Prostate gland (tissue), 2 donors: ENCODE results near the gene PLA2G4A. TPM values are rescaled to one million over a fixed set of nuclear protein-coding genes. Genes with fewer than 3 reads are reported as not detected.

Source experiments
- DNase-seq: peaks from one replicate; pipeline ENCODE4 v3.0.0-alpha.2; 2019; ENCODE audit warnings: low spot score
- H3K27ac ChIP-seq, 2 donors: fragments of 200-600 bp; sonication (generic); 2 replicates each; pipeline ENCODE4 v1.5.1; 2017 to 2019
- H3K27me3 ChIP-seq: fragments of 200-600 bp; sonication (generic); replicated peaks from 2 replicates; pipeline ENCODE4 v1.5.1; 2019; ENCODE audit not compliant: insufficient read depth
- H3K36me3 ChIP-seq, 2 donors: fragments of 200-600 bp; sonication (generic); 1 replicate in 1 of 2; 2 replicates in 1 of 2; pipeline versions ENCODE4 v1.5.1 to v1.8.1; 2017 to 2019
- H3K4me1 ChIP-seq: fragments of 200-600 bp; sonication (generic); replicated peaks from 2 replicates; pipeline ENCODE4 v1.5.1; 2019
- H3K4me3 ChIP-seq, 2 donors: fragments of 200-600 bp; sonication (generic); 2 replicates each; pipeline ENCODE4 v1.5.1; 2017 to 2019
- H3K9me3 ChIP-seq: fragments of 200-600 bp; sonication (generic); 2 replicates; pipeline ENCODE4 v1.5.1; 2017
- POLR2A ChIP-seq: fragments of 450-650 bp; IDR thresholded peaks from one replicate; pipeline ENCODE4 v1.6.1; 2016; ENCODE audit warnings: antibody characterized with exemption, mild to moderate bottlenecking
- POLR2AphosphoS5 ChIP-seq: sonication (generic); formaldehyde crosslinking; IDR thresholded peaks from one replicate; pipeline ENCODE4 v1.6.1; 2017; ENCODE audit warnings: antibody characterized with exemption
- WGBS: methylation state at CpG from one replicate; pipeline ENCODE4 v1.1.5; 2018; 5-methylcytosine and 5-hydroxymethylcytosine counted together
- intact Hi-C: fragments of 100-400 bp; cut with DNase I; formaldehyde crosslinking; loops from one replicate; pipeline ENCODE4 v1.14.2; 2022
- total RNA-seq, 2 donors: library from RNA; depleted of rRNA; stranded (reverse); fragments of >200 nt; gene quantifications; one replicate each; pipeline ENCODE4 v1.1.0, GENCODE V29; 2016
- TF ChIP-seq, protein P1 (sequence below), 4 experiments: fragments of 200-600 bp in 2 of 4; fragments of 450-650 bp in 2 of 4; sonication (generic) in 2 of 4; IDR thresholded peaks; 1 replicate in 3 of 4; 2 replicates in 1 of 4; pipeline ENCODE4 v1.5.1; 2016 to 2019; ENCODE audit warnings: antibody characterized with exemption in 4 of 4, mild to moderate bottlenecking in 2 of 4, moderate library complexity in 2 of 4

The PLA2G4A gene
- total RNA-seq, 2 donors from 2014 or later = 6.1 to 8.8 TPM

DNA sequence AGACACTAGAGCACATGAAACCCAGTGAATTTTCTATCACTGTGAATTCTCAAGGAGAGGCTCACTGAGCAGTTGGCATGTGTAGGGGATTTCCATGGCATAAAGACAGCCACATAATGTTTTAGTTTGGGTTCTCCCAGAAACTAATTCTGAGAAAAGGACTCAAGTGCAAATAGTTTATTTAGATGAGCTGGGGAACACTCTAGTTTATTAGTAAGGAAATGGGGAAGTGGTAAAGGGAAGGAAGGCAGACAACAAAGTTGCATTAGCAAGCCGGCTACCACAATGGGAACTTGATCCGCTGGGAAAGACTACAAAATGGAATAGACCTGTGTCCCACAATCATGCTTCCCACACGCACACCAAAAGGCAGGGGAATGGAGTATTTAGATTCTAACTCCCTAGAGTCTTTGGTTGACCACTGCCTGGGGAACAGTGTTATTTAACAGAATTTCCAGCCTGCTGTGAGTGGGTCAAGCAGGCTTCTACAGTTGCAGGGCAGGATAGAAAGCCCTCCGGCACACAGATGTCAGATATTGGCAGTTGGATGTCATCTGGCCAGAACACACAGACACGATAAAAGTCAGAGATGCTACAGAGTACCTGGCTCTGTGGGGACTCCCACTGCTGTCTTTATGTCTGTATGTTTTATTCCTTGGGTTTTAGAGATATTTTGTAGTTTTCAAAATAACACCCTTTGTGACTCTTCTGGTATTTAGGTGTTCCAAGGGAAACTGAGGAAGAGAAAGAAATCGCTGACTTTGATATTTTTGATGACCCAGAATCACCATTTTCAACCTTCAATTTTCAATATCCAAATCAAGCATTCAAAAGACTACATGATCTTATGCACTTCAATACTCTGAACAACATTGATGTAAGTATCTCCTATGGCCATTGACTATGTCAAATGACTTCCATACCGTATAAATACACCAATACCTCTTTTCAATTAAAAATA, 150.1 kb downstream of the PLA2G4A start:
- H3K4me1 ChIP-seq = no peaks in the 10 kb centered on the region
- H3K36me3 ChIP-seq = no peaks in the 10 kb centered on the region
- DNase-seq = no peak
- TF ChIP-seq, protein P1, sequence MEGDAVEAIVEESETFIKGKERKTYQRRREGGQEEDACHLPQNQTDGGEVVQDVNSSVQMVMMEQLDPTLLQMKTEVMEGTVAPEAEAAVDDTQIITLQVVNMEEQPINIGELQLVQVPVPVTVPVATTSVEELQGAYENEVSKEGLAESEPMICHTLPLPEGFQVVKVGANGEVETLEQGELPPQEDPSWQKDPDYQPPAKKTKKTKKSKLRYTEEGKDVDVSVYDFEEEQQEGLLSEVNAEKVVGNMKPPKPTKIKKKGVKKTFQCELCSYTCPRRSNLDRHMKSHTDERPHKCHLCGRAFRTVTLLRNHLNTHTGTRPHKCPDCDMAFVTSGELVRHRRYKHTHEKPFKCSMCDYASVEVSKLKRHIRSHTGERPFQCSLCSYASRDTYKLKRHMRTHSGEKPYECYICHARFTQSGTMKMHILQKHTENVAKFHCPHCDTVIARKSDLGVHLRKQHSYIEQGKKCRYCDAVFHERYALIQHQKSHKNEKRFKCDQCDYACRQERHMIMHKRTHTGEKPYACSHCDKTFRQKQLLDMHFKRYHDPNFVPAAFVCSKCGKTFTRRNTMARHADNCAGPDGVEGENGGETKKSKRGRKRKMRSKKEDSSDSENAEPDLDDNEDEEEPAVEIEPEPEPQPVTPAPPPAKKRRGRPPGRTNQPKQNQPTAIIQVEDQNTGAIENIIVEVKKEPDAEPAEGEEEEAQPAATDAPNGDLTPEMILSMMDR (IDR thresholded peaks at IDR 0.05) = no peak
- TF ChIP-seq POLR2A (no peak), POLR2AphosphoS5 (no peak)
- no peak overlapping the region for H3K27ac ChIP-seq
- intact Hi-C loops = no loop called here
- 80% methylated on average over 7 of the region's 7 CpGs for WGBS
- no peaks in the 10 kb centered on the region for H3K27me3 ChIP-seq
- no peaks in the 10 kb centered on the region for H3K9me3 ChIP-seq
- H3K4me3 ChIP-seq = no peak overlapping the region

DNA sequence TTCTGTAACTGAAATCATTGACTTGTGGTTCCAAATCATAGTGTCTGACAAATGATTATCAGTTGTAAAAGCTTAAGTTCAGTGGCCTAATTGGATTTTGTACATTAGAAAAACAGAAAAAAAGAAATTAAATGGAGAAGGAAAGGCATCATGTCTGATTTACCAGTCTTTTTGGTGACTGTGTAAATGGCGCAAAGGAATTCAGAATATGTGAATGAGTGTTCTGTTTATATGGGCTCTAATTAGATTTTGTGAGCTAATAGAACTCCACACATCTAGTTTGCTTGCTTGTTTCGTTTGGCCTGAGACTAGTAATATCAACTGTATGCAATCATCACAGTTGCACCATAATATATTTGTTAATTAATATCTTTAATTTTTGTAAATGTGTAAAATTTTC, 151.7 kb downstream of the PLA2G4A start:
- Histone ChIP-seq H3K36me3 (no peaks in the 10 kb centered on the region), H3K4me1 (no peaks in the 10 kb centered on the region), H3K27ac (no peak overlapping the region), H3K4me3 (no peak overlapping the region), H3K27me3 (no peaks in the 10 kb centered on the region), H3K9me3 (no peaks in the 10 kb centered on the region)
- DNase-seq = no peak
- TF ChIP-seq POLR2A = no peak
- TF ChIP-seq, protein P1 (IDR thresholded peaks at IDR 0.05) = no peak
- no peak for TF ChIP-seq POLR2AphosphoS5
- WGBS = 94% methylated on average over 2 of the region's 2 CpGs
- intact Hi-C loops = loop anchor here (10.0 kb wide), 2 partner anchors 296 to 576 kb away; partner anchors contain the start of gene PTGS2

DNA sequence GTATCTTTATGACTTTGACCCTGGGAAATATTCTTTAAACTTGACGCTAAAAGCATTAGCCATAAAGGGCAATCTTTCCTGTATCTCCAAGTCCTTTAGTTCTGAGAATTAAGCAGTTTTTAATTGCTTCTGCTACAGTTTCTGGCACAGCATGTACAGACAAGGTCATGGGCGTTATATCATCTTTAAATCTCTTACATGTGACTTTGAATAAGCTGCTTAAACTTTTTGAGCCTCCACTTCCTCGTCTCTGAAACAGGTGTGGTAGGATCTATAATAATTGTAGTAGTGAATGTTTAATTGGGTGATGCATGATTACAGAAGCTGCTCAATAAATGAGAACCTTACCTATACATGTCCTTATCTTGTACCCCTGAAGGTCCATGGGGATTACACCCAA, 153.4 kb downstream of the PLA2G4A start:
- no peaks in the 10 kb centered on the region for H3K36me3 ChIP-seq
- WGBS = 44% methylated on average over 3 of the region's 3 CpGs
- no peaks in the 10 kb centered on the region for H3K27me3 ChIP-seq
- H3K27ac ChIP-seq = no peak overlapping the region
- H3K4me3 ChIP-seq = no peak overlapping the region
- intact Hi-C loops = loop anchor here (10.0 kb wide), 2 partner anchors 297 to 577 kb away; partner anchors contain the start of gene PTGS2
- H3K4me1 ChIP-seq = no peaks in the 10 kb centered on the region
- no peak for DNase-seq
- no peak for TF ChIP-seq POLR2AphosphoS5
- TF ChIP-seq POLR2A = no peak
- TF ChIP-seq, protein P1 (IDR thresholded peaks at IDR 0.05) = no peak
- H3K9me3 ChIP-seq = no peaks in the 10 kb centered on the region

DNA sequence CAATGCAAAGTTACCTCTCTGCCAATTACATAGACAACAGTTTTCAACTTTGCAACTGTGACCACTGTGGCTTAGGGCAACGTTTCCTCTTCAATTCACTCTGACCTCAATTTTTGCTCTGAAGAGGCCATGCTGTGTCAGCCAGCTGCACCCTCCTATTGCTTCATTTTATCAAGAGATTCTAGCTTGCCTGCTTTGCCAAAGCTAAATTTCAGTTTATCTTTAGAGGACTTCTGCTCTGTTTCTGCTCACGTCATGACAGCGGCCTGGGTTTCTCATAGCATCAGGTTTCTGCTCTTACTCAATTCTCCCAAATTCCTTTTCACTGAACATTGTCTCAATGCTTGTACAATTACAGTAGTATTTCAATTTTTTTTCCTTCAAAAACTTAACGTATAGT, 154.6 kb downstream of the PLA2G4A start:
- TF ChIP-seq POLR2AphosphoS5 (no peak), POLR2A (no peak)
- TF ChIP-seq, protein P1 (IDR thresholded peaks at IDR 0.05) = no peak
- WGBS = 80% methylated on average over 4 of the region's 4 CpGs
- no peak for DNase-seq
- H3K27ac ChIP-seq = no peak overlapping the region
- H3K4me1 ChIP-seq = no peaks in the 10 kb centered on the region
- H3K4me3 ChIP-seq = no peak overlapping the region
- no peaks in the 10 kb centered on the region for H3K9me3 ChIP-seq
- H3K27me3 ChIP-seq = no peaks in the 10 kb centered on the region
- intact Hi-C loops = loop anchor here (10.0 kb wide), 2 partner anchors 299 to 579 kb away; partner anchors contain the start of gene PTGS2
- no peaks in the 10 kb centered on the region for H3K36me3 ChIP-seq
